CD1c-positive myeloid dendritic cell (primary cell): ENCODE results near the gene PIGK.
"Not testable (repeated sequence)": the region's sequence is repeated elsewhere in the genome, so short reads cannot be mapped to it uniquely, and the experiment has no call there.

Source experiments
- DNase-seq: peaks from one replicate; pipeline ENCODE4 v3.0.0-alpha.2; 2016; ENCODE audit errors: extremely low spot score

The PIGK gene

GRCh38 chr1:77193951-77194350 lies 25.3 kb downstream of the PIGK start:
- DNase-seq = no peak

DNA sequence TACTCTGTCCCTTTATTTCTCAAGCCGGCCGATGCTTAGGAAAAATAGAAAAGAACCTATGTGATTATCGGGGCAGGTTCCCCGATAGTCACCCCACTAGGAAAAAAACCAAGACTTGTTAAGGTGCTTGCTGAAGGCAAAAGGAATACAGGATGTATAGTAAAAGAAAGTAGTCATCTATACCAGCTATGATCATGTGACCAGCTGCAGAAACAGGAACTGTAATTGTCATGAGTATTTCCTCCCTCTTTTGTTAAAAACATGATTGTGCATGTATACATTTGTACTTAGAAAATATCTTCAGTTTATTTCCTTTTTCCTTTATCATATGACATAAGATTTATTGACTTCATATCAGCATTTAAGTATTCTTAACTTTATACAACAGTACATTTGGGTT lies 30.5 kb downstream of the PIGK start:
- DNase-seq = peak; percentile 9

DNA sequence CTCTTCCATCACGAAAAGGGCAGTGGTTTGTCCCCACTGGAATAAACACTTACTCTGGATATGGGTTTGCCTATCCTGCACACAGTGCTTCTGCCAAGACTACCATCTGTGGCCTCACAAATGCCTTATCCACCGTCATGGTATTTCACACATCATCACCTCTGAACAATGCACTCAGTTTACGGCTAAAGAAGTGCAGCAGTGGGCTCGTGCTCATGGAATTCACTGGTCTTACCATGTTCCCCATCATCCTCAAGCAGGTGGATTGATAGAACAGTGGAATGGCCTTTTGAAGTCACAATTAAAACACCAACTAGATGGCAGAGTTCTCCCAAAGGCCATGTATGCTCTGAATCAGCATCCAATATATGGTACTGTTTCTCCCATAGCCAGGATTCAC lies 32.3 kb downstream of the PIGK start:
- not testable (repeated sequence) for DNase-seq

DNA sequence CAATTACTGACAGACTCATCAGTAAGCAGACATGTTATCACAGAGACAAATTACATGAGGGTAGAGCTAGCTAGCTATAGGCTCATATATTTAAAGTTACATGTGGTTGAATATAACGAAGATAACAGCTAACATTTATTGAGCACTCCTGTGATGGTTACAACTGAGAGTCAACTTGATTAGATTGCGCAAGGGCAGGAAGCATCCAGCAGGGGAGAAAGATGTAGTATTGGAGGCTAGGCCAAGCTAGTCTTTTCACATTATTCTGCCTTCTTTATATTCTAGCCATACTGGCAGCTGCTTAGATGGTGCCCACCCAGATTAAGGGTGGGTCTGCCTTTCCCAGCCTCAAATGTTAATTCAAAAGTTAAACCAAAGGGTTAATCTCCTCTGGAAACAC lies 37.1 kb downstream of the PIGK start:
- DNase-seq = no peak

DNA sequence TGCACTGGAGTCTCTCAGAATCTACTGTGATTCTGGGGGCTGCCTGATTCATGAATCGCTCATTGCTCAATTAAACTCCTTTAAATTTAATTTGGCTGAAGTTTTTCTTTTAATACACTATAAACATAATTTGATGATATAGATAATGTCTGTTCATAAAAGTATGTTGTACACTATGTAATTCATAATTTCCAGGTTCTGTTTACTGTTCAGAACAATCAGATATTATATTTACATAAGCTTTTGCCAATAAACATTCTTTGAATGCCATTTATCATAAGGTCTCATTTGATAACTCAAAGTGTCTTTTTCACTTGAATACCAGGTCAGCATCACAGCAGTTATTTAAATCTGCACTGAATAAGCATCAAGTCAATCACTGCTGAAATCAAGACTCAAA lies 39.6 kb downstream of the PIGK start:
- no peak for DNase-seq

DNA sequence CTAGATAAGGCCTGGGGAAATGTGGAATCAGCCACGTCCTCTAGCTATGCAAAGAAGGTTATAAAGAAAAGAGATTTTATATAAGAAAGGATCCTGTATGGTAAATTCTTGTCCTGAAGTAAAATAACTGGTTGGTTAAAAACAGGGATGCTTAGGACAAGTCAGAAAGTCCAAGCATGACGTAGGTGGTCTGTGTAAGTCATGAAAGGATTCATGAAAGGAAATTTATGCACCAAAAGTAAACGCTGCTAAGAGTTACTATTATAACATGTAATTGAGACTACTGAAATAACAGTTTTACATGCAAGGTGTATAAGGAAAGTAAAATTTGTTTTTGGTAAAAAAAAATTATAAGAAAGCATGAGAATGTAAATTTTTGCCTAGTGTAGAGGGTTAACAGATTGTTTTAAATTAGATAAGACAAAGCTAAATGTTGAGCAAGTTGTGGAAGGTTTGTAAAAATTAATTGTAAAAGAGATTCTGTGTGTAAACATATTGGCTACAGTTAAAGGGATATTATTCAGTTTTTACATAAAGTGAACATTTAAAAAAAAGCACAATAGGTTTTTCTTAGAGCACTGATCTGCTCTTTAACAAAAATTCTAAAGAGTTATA lies 43.9 kb downstream of the PIGK start:
- no peak for DNase-seq

DNA sequence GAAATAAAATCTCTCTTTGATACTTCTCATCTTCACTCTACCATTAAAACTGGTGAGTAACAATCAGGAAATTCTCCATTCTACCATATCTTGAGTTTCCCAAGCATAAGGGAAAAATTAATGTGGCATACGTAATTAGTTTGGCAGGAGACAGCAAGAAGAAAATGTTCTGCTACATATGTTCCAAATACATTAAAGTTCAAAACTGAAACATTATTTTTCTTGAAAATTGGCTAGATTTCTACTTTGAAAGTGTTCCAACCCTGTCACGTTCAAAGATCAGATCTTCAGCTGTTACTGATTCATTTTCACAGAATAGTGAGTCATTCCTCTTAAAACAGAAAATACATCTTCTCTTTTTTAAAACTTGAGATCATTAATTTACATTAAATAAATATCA lies 48.5 kb downstream of the PIGK start:
- DNase-seq = no peak

DNA sequence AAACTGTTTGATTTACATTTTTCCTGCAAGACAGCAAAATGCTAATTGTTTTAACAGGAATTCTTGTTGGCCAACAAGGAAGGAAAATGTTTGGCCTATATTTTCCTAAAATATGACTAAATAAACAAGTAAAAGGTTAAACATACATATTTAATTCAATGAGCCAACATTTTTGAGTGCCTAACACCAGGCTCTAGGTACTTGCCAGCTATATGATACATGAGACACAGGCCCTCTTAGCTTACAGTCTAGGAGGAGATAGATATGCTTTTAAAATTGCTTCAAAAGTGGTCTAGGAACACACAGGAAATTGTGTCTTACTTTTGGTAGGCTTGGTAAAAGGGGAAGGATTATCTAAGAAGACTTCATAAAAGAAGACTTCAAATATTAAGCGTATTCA lies 50.9 kb downstream of the PIGK start:
- DNase-seq = no peak

- no peak for DNase-seq
Observed at GRCh38 chr1:77164434-77164944, 54.7 kb downstream of the PIGK start.

- not testable (repeated sequence) for DNase-seq
Observed at GRCh38 chr1:77159706-77160105, 59.5 kb downstream of the PIGK start.

DNA sequence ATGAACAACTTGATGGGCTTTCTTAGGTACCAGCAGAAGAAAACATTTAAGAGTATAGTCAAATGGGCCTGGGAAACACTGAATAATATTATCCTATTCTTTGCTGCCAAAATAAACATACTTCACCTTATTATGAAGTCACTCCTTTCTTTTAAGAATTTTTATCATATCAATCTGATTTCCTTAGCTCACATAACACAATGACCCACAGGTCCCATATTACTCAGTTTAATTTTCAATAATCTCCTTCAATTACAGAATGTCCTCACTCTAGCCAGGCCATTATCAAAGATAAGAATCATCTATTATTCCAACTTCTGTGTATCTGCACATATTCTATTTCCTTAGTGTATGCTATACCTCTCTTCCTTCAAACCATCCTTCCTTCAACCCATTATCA lies 63.0 kb downstream of the PIGK start:
- DNase-seq = no peak

DNA sequence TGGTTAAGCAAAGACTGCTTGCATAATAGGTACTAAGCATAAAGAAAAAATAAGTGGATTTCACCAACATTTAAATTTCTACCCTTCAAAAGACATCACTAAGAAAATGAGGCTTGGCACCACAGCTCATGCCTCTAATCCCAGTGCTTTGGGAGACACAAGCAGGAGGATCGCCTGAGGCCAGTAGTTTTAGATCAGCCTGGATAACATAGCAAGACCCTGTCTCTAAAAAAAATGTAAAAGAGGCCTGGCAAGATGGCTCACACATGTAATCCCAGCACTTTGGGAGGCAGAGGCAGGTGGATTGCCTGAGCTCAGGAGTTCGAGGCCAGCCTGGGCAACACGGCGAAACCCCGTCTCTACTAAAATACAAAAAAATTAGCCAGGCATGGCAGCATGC lies 73.0 kb downstream of the PIGK start:
- no peak for DNase-seq

DNA sequence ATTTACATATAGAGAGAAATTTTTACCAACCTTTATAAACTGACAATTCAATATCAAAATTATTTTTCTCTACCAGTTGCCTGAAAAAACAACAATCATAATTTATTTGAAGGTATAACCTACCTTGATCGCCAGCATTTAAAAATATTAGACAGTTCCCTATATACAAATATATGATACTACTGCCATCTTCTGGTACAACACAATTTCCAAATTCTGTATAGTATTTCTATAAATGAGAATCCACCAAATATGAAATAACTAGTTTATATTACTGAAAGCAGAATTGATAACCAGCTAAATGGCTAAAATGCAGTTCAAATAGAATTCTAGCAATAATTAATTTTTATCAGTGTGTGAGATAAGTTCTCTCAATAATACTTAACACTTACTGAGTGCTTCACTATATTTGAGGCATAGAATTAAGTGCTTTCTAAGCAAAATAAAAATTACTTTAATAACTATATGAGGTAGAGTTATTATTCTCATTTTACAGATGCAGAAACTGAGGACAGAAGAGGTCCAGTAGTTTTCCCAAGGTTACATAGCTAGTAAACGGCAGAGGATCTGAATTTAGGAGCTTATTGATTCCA lies 75.6 kb downstream of the PIGK start:
- peak; percentile 23 for DNase-seq

DNA sequence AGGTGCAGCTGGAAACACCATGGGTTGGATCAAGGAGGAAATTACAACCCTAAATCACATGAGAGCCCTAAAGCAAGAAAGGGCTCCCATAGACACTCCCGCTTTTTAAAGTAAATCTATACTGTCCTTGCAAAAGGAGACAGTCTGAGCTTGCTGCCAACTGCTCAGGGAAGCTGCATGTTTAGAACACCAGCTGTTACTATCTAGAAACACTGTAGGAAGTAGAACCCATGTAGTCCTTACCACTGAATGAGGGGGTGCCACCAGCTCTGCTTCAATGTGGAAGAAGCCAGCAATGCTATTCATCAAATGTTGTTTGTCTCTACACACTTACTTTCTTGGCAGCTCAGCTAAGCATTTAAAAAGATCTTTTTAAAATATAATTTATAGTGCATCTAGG lies 79.8 kb downstream of the PIGK start:
- DNase-seq = no peak

GRCh38 chr1:77134359-77134758 lies 84.9 kb downstream of the PIGK start:
- DNase-seq = no peak

- DNase-seq = no peak
Observed at GRCh38 chr1:77133731-77134358, 85.4 kb downstream of the PIGK start.

DNA sequence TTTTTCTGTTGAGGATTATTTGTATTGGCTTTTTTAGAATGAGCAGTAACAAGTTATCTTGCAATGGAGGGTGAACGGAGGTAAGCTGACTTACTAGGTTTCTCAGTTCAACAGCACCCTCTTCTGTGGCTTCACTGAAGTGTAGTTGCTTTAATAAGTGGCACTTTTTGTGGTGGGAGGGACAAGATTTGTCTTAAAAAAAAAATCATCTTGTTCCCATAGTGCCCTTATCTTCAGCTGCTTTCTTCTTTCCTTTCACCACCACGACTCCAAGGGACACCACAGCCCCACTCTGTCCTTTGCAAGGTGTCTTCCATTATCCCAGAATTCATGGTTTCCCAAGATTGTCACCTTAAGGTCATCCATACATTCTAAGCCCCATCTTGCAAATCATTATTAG lies 92.9 kb downstream of the PIGK start:
- peak; percentile 47 for DNase-seq

GRCh38 chr1:77121503-77121902 lies 97.7 kb downstream of the PIGK start:
- no peak for DNase-seq

GRCh38 chr1:77120950-77121349 lies 98.3 kb downstream of the PIGK start:
- no peak for DNase-seq

- DNase-seq = no peak
Observed at GRCh38 chr1:77118712-77119111, 100.5 kb downstream of the PIGK start.

GRCh38 chr1:77104672-77105071 lies 114.6 kb downstream of the PIGK start:
- no peak for DNase-seq

GRCh38 chr1:77103486-77103885 lies 115.7 kb downstream of the PIGK start:
- no peak for DNase-seq

DNA sequence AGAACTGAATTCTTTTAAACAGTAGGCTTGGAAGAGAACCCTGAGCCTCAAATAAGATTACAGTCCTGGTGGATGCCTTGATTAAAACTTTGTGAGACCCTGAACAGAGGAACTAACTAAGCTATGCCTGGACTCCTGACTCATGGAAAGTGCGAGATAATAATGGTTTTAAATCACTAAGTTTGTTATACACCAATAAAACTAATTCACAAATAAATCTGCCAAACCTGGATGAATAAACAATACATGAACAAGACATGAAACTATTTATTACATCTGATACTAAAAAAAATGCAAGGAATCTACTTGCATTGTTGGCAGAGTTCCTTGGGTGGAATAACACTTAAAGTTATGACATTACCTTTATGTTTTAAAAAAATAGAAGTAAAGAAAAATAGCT lies 118.4 kb downstream of the PIGK start:
- no peak for DNase-seq
